ENCODE measurements around the gene BASP1. TPM values are rescaled to one million over a fixed set of nuclear protein-coding genes. Genes with fewer than 3 reads are reported as not detected.
"Not testable (repeated sequence)": the region's sequence is repeated elsewhere in the genome, so short reads cannot be mapped to it uniquely, and the experiment has no call there.

The BASP1 gene
- total and polyA plus RNA-seq, 4 donors = 113 to 700 (median 372) TPM

- no peak for DNase-seq (ENCODE audit: low read depth in 4 of 6, low spot score in 6 of 6)
- no peaks in the 10 kb centered on the region for H3K36me3 ChIP-seq (ENCODE audit: control insufficient read depth, insufficient read depth, low read length)
- H3K4me1 ChIP-seq (ENCODE audit: control insufficient read depth, insufficient read depth, low read length) = peaks cover 3% of the 10 kb centered on the region
- no peaks in the 10 kb centered on the region for H3K27me3 ChIP-seq (ENCODE audit: control insufficient read depth, insufficient read depth, low read length)
- no peak overlapping the region for H3K27ac ChIP-seq (ENCODE audit: low read depth, low read length)
- no peak overlapping the region for H3K4me3 ChIP-seq (ENCODE audit: low read depth, low read length)
- no CpG with 5 or more reads among the region's 2 CpGs for WGBS (ENCODE audit: insufficient coverage)
- H3K9me3 ChIP-seq (ENCODE audit: control insufficient read depth, insufficient read depth, low read length) = no peaks in the 10 kb centered on the region
Measured at GRCh38 chr5:17258431-17258830, 41.0 kb downstream of the BASP1 start.

DNA sequence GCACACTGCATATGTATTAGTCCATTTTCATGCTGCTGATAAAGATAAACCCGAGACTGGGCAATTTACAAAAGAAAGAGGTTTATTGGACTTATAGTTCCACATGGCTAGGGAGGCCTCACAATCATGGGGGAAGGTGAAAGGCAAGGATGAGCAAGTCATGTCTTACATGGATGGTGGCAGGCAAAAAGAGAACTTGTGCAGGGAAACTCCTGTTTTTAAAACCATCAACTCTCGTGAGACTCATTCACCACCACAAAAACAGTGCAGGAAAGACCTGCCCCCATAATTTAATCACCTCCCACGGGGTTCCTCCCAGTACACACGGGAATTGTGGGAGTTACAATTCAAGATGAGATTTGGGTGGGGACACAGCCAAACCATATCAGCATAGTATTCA, 41.6 kb downstream of the BASP1 start:
- not testable (repeated sequence) for H3K36me3 ChIP-seq (ENCODE audit: control insufficient read depth, insufficient read depth, low read length); H3K9me3 ChIP-seq (ENCODE audit: control insufficient read depth, insufficient read depth, low read length); H3K4me3 ChIP-seq (ENCODE audit: low read depth, low read length); H3K27ac ChIP-seq (ENCODE audit: low read depth, low read length); H3K27me3 ChIP-seq (ENCODE audit: control insufficient read depth, insufficient read depth, low read length); H3K4me1 ChIP-seq (ENCODE audit: control insufficient read depth, insufficient read depth, low read length); DNase-seq (ENCODE audit: low read depth in 4 of 6, low spot score in 6 of 6)
- WGBS (ENCODE audit: insufficient coverage) = 80% methylated on average over 1 of the region's 4 CpGs

- no peaks in the 10 kb centered on the region for H3K27me3 ChIP-seq (ENCODE audit: control insufficient read depth, insufficient read depth, low read length)
- no peak for DNase-seq (ENCODE audit: low read depth in 4 of 6, low spot score in 6 of 6)
- H3K4me1 ChIP-seq (ENCODE audit: control insufficient read depth, insufficient read depth, low read length) = peaks cover 3% of the 10 kb centered on the region
- no peaks in the 10 kb centered on the region for H3K9me3 ChIP-seq (ENCODE audit: control insufficient read depth, insufficient read depth, low read length)
- no peaks in the 10 kb centered on the region for H3K36me3 ChIP-seq (ENCODE audit: control insufficient read depth, insufficient read depth, low read length)
- H3K27ac ChIP-seq (ENCODE audit: low read depth, low read length) = no peak overlapping the region
- no peak overlapping the region for H3K4me3 ChIP-seq (ENCODE audit: low read depth, low read length)
- WGBS (ENCODE audit: insufficient coverage) = no CpG with 5 or more reads among the region's 5 CpGs
Measured at GRCh38 chr5:17259630-17260257, 42.3 kb downstream of the BASP1 start.

- no peaks in the 10 kb centered on the region for H3K9me3 ChIP-seq (ENCODE audit: control insufficient read depth, insufficient read depth, low read length)
- no peak overlapping the region for H3K27ac ChIP-seq (ENCODE audit: low read depth, low read length)
- no peak overlapping the region for H3K4me3 ChIP-seq (ENCODE audit: low read depth, low read length)
- no peaks in the 10 kb centered on the region for H3K27me3 ChIP-seq (ENCODE audit: control insufficient read depth, insufficient read depth, low read length)
- H3K36me3 ChIP-seq (ENCODE audit: control insufficient read depth, insufficient read depth, low read length) = no peaks in the 10 kb centered on the region
- no CpG with 5 or more reads among the region's 5 CpGs for WGBS (ENCODE audit: insufficient coverage)
- DNase-seq (ENCODE audit: low read depth in 4 of 6, low spot score in 6 of 6) = no peak
- H3K4me1 ChIP-seq (ENCODE audit: control insufficient read depth, insufficient read depth, low read length) = peaks cover 3% of the 10 kb centered on the region
Measured at GRCh38 chr5:17260549-17260948, 43.1 kb downstream of the BASP1 start.

DNA sequence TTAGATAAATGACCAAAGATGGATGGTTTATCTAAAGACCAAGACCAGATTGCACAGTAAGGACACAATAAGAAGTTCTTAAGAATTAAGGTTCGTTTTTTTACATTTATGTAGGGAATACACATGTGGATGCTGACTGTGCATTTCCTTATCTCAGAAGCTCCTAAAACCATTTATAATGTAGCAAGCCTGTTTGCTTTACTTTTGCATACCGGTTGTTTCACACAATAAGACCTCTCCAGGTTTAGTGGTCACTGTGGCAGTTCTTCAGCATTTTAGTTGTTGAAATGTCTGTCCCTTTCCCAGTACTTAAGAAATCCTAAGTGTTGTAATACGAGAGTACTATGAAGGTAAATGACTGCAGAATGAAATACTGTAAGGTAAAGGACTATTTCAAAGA, 43.6 kb downstream of the BASP1 start:
- Histone ChIP-seq H3K27ac (ENCODE audit: low read depth, low read length) (no peak overlapping the region), H3K4me3 (ENCODE audit: low read depth, low read length) (no peak overlapping the region), H3K27me3 (ENCODE audit: control insufficient read depth, insufficient read depth, low read length) (no peaks in the 10 kb centered on the region), H3K9me3 (ENCODE audit: control insufficient read depth, insufficient read depth, low read length) (no peaks in the 10 kb centered on the region), H3K36me3 (ENCODE audit: control insufficient read depth, insufficient read depth, low read length) (no peaks in the 10 kb centered on the region), H3K4me1 (ENCODE audit: control insufficient read depth, insufficient read depth, low read length) (peaks cover 3% of the 10 kb centered on the region)
- DNase-seq (ENCODE audit: low read depth in 4 of 6, low spot score in 6 of 6) = no peak
- WGBS (ENCODE audit: insufficient coverage) = no CpG with 5 or more reads among the region's 3 CpGs

- Histone ChIP-seq H3K9me3 (ENCODE audit: control insufficient read depth, insufficient read depth, low read length) (no peaks in the 10 kb centered on the region), H3K27ac (ENCODE audit: low read depth, low read length) (no peak overlapping the region)
- 83% methylated on average over 1 of the region's 2 CpGs for WGBS (ENCODE audit: insufficient coverage)
Measured at GRCh38 chr5:17265041-17265440, 47.6 kb downstream of the BASP1 start.

GRCh38 chr5:17267106-17267505, 49.7 kb downstream of the BASP1 start:
- no peak overlapping the region for H3K4me3 ChIP-seq (ENCODE audit: low read depth, low read length)
- H3K27me3 ChIP-seq (ENCODE audit: control insufficient read depth, insufficient read depth, low read length) = no peaks in the 10 kb centered on the region
- peaks cover 3% of the 10 kb centered on the region for H3K36me3 ChIP-seq (ENCODE audit: control insufficient read depth, insufficient read depth, low read length)
- no peaks in the 10 kb centered on the region for H3K9me3 ChIP-seq (ENCODE audit: control insufficient read depth, insufficient read depth, low read length)
- 83% methylated on average over 4 of the region's 5 CpGs for WGBS (ENCODE audit: insufficient coverage)
- no peak overlapping the region for H3K27ac ChIP-seq (ENCODE audit: low read depth, low read length)
- no peaks in the 10 kb centered on the region for H3K4me1 ChIP-seq (ENCODE audit: control insufficient read depth, insufficient read depth, low read length)
- DNase-seq (ENCODE audit: low read depth in 4 of 6, low spot score in 6 of 6) = no peak

More at GRCh38 chr5:17265041-17265440, 47.6 kb downstream of the BASP1 start:
- Histone ChIP-seq H3K4me3 (ENCODE audit: low read depth, low read length) (no peak overlapping the region), H3K27me3 (ENCODE audit: control insufficient read depth, insufficient read depth, low read length) (no peaks in the 10 kb centered on the region), H3K4me1 (ENCODE audit: control insufficient read depth, insufficient read depth, low read length) (no peaks in the 10 kb centered on the region), H3K36me3 (ENCODE audit: control insufficient read depth, insufficient read depth, low read length) (peaks cover 3% of the 10 kb centered on the region)
- DNase-seq (ENCODE audit: low read depth in 4 of 6, low spot score in 6 of 6) = no peak

DNA sequence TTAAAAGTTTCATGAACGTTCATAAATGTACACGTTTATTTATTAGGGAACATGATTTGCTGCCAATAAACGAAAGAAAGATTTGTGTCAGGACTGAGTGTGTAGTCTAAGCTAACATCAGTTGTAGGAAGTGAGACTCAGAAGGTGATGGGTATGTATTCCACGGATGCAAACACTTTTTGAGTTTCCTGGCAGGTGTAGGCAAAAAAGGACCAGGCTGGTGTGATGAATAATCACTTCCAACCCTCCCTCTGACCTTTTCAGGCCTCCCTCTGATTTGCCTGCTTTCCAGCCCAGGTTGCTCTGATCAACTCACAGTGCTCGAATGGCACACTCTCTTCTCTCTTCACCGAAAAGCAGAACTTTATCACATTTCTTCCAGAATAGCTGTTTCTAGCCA, 51.8 kb downstream of the BASP1 start:
- no peak overlapping the region for H3K4me3 ChIP-seq (ENCODE audit: low read depth, low read length)
- H3K27ac ChIP-seq (ENCODE audit: low read depth, low read length) = no peak overlapping the region
- no peaks in the 10 kb centered on the region for H3K9me3 ChIP-seq (ENCODE audit: control insufficient read depth, insufficient read depth, low read length)
- H3K27me3 ChIP-seq (ENCODE audit: control insufficient read depth, insufficient read depth, low read length) = no peaks in the 10 kb centered on the region
- H3K4me1 ChIP-seq (ENCODE audit: control insufficient read depth, insufficient read depth, low read length) = no peaks in the 10 kb centered on the region
- 73% methylated on average over 3 of the region's 6 CpGs for WGBS (ENCODE audit: insufficient coverage)
- DNase-seq (ENCODE audit: low read depth in 4 of 6, low spot score in 6 of 6) = no peak
- H3K36me3 ChIP-seq (ENCODE audit: control insufficient read depth, insufficient read depth, low read length) = peaks cover 3% of the 10 kb centered on the region

DNA sequence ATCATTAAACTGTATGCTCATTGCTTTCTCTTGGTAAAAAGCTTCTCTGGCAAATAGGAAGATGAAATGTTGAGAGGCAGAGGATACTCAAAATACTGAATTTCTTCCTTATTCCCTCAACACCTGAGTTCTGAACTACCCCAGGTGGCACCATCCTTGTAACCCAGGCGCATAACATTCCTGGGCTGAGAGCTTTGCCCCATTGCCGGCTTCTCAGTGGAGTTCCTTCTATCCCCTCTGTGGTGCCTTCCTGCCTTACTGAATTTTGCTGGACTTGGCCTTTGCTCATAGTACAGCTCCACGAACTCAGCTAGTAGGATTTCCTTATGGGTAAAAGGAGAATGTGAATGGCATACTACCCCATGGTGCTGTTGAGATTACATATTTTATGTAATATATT, 54.7 kb downstream of the BASP1 start:
- 100% methylated on average over 2 of the region's 3 CpGs for WGBS (ENCODE audit: insufficient coverage)
- H3K4me1 ChIP-seq (ENCODE audit: control insufficient read depth, insufficient read depth, low read length) = no peaks in the 10 kb centered on the region

GRCh38 chr5:17275289-17276158, 58.1 kb downstream of the BASP1 start:
- WGBS (ENCODE audit: insufficient coverage) = 96% methylated on average over 56 of the region's 57 CpGs
- Histone ChIP-seq H3K36me3 (ENCODE audit: control insufficient read depth, insufficient read depth, low read length) (peaks cover 16% of the 10 kb centered on the region), H3K4me3 (ENCODE audit: low read depth, low read length) (no peak overlapping the region), H3K27ac (ENCODE audit: low read depth, low read length) (no peak overlapping the region), H3K4me1 (ENCODE audit: control insufficient read depth, insufficient read depth, low read length) (no peaks in the 10 kb centered on the region), H3K27me3 (ENCODE audit: control insufficient read depth, insufficient read depth, low read length) (no peaks in the 10 kb centered on the region), H3K9me3 (ENCODE audit: control insufficient read depth, insufficient read depth, low read length) (no peaks in the 10 kb centered on the region)
- DNase-seq (ENCODE audit: low read depth in 4 of 6, low spot score in 6 of 6) = no peak

More for the DNA sequence above, 54.7 kb downstream of the BASP1 start:
- Histone ChIP-seq H3K4me3 (ENCODE audit: low read depth, low read length) (no peak overlapping the region), H3K36me3 (ENCODE audit: control insufficient read depth, insufficient read depth, low read length) (peaks cover 18% of the 10 kb centered on the region), H3K27ac (ENCODE audit: low read depth, low read length) (no peak overlapping the region), H3K27me3 (ENCODE audit: control insufficient read depth, insufficient read depth, low read length) (no peaks in the 10 kb centered on the region), H3K9me3 (ENCODE audit: control insufficient read depth, insufficient read depth, low read length) (no peaks in the 10 kb centered on the region)
- no peak for DNase-seq (ENCODE audit: low read depth in 4 of 6, low spot score in 6 of 6)
